Body of pancreas (tissue), 4 donors: Measurements from ENCODE around the gene RPRD1B.

Source experiments
- CTCF ChIP-seq, 7 experiments: fragments of 450-650 bp in 4 of 7; fragments of 200-600 bp in 3 of 7; sonication (generic) in 3 of 7; IDR thresholded peaks; one replicate each; pipeline ENCODE4 v1.5.1; 2016 to 2019; ENCODE audit warnings: antibody characterized with exemption in 7 of 7
- POLR2A ChIP-seq, 3 donors: fragments of 450-650 bp; IDR thresholded peaks; one replicate each; pipeline ENCODE4 v1.6.1; 2016; ENCODE audit warnings: antibody characterized with exemption in 3 of 3, mild to moderate bottlenecking in 2 of 3

DNA sequence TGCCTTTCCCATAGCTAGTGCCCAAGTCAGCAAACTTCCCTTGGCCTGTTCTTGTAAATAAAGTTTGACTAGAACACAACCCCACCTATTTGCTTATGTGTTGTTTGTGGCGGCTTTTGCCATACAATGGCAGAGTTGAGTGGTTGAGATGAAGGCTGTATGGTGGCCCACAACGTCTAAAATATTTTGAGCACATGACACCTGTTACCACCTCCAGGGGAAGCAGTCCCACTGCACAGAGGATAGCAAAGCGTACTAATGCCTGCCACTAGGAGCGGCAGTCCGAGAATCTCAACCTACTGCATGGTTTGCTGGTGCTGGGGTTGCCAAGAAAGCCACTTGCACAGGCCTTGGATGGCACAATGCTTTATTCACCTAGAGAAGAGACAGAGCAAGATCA is 72.9 kb downstream of the RPRD1B start:
- no peak for TF ChIP-seq POLR2A (IDR thresholded peaks at IDR 0.05)
- no peak for TF ChIP-seq CTCF (IDR thresholded peaks at IDR 0.05)
